ENCODE measurements around the gene TLL1. TPM values are rescaled to one million over a fixed set of nuclear protein-coding genes. Genes with fewer than 3 reads are reported as not detected.

Gene TLL1
- total RNA-seq, 1 donor from 2014 or later = 7.9 TPM

- Histone ChIP-seq H3K27me3 (no peaks in the 10 kb centered on the region), H3K4me1 (peaks cover 2% of the 10 kb centered on the region), H3K9me3 (no peaks in the 10 kb centered on the region), H3K36me3 (no peaks in the 10 kb centered on the region), H3K27ac (no peak overlapping the region), H3K4me3 (no peak overlapping the region)
- intact Hi-C loops (cut with DNase I) = no loop called here
- DNase-seq (ENCODE audit: extremely low spot score in 2 of 2) = no peak
- no peak for TF ChIP-seq CTCF (IDR thresholded peaks at IDR 0.05)
These were observed 176.0 kb downstream of the TLL1 start for GRCh38 chr4:166049036-166049435.

DNA sequence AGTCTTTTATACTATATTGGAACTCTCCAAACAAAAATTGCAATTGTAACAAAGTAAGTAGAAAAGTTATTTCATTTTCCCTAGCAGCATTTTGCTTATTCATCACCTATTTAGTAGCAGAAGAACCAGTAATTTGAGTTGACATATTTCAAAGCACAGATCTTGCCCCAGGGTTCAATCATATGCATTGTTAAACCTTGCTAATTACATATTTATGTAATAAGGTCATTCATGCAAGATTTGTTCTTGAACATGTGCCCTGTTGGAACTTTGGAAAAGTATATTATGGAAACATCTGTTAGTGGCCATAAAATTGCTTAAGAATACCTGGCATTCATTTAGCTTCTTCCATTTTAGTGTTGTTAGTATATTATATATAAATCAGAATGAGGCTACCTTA lies 191.7 kb downstream of the TLL1 start:
- intact Hi-C loops (cut with DNase I) = no loop called here
- no peak overlapping the region for H3K27ac ChIP-seq
- H3K9me3 ChIP-seq = no peaks in the 10 kb centered on the region
- TF ChIP-seq CTCF (IDR thresholded peaks at IDR 0.05) = no peak
- TF ChIP-seq POLR2AphosphoS5 (IDR thresholded peaks at IDR 0.05; ENCODE audit: insufficient read depth in 1 of 2, low read depth in 1 of 2) = no peak
- TF ChIP-seq POLR2A (IDR thresholded peaks at IDR 0.05) = no peak
- H3K27me3 ChIP-seq = no peaks in the 10 kb centered on the region
- H3K36me3 ChIP-seq = no peaks in the 10 kb centered on the region
- H3K4me1 ChIP-seq = no peaks in the 10 kb centered on the region
- DNase-seq (ENCODE audit: extremely low spot score in 2 of 2) = no peak
- H3K4me3 ChIP-seq = no peak overlapping the region

- no peak for DNase-seq (ENCODE audit: extremely low spot score in 2 of 2)
- Histone ChIP-seq H3K36me3 (no peaks in the 10 kb centered on the region), H3K9me3 (no peaks in the 10 kb centered on the region), H3K27ac (no peak overlapping the region), H3K4me1 (no peaks in the 10 kb centered on the region), H3K4me3 (no peak overlapping the region), H3K27me3 (no peaks in the 10 kb centered on the region)
- TF ChIP-seq POLR2AphosphoS5 (IDR thresholded peaks at IDR 0.05; ENCODE audit: insufficient read depth in 1 of 2, low read depth in 1 of 2) (no peak), CTCF (IDR thresholded peaks at IDR 0.05) (no peak), POLR2A (IDR thresholded peaks at IDR 0.05) (no peak)
- intact Hi-C loops (cut with DNase I) = no loop called here
These were observed 192.3 kb downstream of the TLL1 start for GRCh38 chr4:166065324-166065723.

DNA sequence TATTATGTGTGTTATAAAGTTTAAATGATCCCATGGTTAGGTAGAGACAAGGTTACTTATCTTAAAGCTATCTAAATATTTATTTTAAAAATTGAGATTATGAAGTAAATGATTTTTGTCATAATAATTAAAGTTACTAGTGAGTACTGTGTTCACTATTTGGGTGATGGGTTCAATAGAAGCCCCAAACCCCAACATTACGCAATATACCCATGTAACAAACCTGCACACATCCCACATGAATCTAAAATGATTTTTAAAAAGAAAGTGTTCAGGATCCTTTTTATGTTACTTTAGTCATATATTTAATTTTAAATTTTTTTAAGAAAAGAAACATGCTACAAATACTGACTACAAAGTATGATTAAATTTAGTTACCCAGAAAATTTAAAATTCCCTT lies 193.9 kb downstream of the TLL1 start:
- no peak for TF ChIP-seq CTCF (IDR thresholded peaks at IDR 0.05)
- no peaks in the 10 kb centered on the region for H3K4me1 ChIP-seq
- H3K9me3 ChIP-seq = no peaks in the 10 kb centered on the region
- DNase-seq (ENCODE audit: extremely low spot score in 2 of 2) = no peak
- H3K36me3 ChIP-seq = no peaks in the 10 kb centered on the region
- no peak overlapping the region for H3K27ac ChIP-seq
- no peaks in the 10 kb centered on the region for H3K27me3 ChIP-seq
- intact Hi-C loops (cut with DNase I) = no loop called here
- no peak overlapping the region for H3K4me3 ChIP-seq

- no peak overlapping the region for H3K4me3 ChIP-seq
- intact Hi-C loops (cut with DNase I) = no loop called here
- no peaks in the 10 kb centered on the region for H3K36me3 ChIP-seq
- H3K27me3 ChIP-seq = no peaks in the 10 kb centered on the region
- DNase-seq (ENCODE audit: extremely low spot score in 2 of 2) = no peak
- H3K27ac ChIP-seq = no peak overlapping the region
- H3K4me1 ChIP-seq = no peaks in the 10 kb centered on the region
- TF ChIP-seq POLR2AphosphoS5 (IDR thresholded peaks at IDR 0.05; ENCODE audit: insufficient read depth in 1 of 2, low read depth in 1 of 2) = no peak
- TF ChIP-seq POLR2A (IDR thresholded peaks at IDR 0.05) = no peak
- no peak for TF ChIP-seq CTCF (IDR thresholded peaks at IDR 0.05)
- H3K9me3 ChIP-seq = no peaks in the 10 kb centered on the region
These were observed 194.9 kb downstream of the TLL1 start for GRCh38 chr4:166067915-166068314.

Measured in vagina (tissue), 2 donors.